HepG2 (cell line): Measurements from ENCODE around the gene TRIM25. TPM values are rescaled to one million over a fixed set of nuclear protein-coding genes. Genes with fewer than 3 reads are reported as not detected.

Experiments used
- ETV5 ChIP-seq: IDR thresholded peaks from 2 replicates; pipeline ENCODE4 v1.6.1; 2018; ENCODE audit warnings: missing biosample characterization, missing genetic modification reagents, inconsistent platforms, borderline replicate concordance
- HBP1 ChIP-seq: IDR thresholded peaks from 2 replicates; pipeline ENCODE4 v1.6.1; 2016; ENCODE audit warnings: low read depth, control low read depth
- HDAC1 ChIP-seq: sonication (generic); formaldehyde crosslinking; IDR thresholded peaks from 2 replicates; pipeline ENCODE4 v1.5.1; 2020; ENCODE audit warnings: mild to moderate bottlenecking, missing genetic modification reagents
- NFIC ChIP-seq: IDR thresholded peaks from 2 replicates; pipeline ENCODE4 v1.6.1; 2012; ENCODE audit warnings: mild to moderate bottlenecking, low read length, inconsistent platforms
- SIX4 ChIP-seq: sonication (generic); formaldehyde crosslinking; IDR thresholded peaks from 2 replicates; pipeline ENCODE4 v1.4.0; 2020; ENCODE audit warnings: missing genetic modification reagents
- TBL1XR1 ChIP-seq: fragments of 150-350 bp; IDR thresholded peaks from 2 replicates; pipeline ENCODE4 v1.6.1; 2014; ENCODE audit warnings: borderline replicate concordance, low read length; ENCODE audit not compliant: partially characterized antibody
- TBP ChIP-seq: sonication (generic); formaldehyde crosslinking; IDR thresholded peaks from 2 replicates; pipeline ENCODE4 v1.5.0; 2020; ENCODE audit warnings: missing genetic modification reagents
- TFDP2 ChIP-seq: sonication (generic); formaldehyde crosslinking; IDR thresholded peaks from 2 replicates; pipeline ENCODE4 v1.4.0; 2020; ENCODE audit warnings: missing genetic modification reagents
- ZMYM2 ChIP-seq: sonication (generic); formaldehyde crosslinking; IDR thresholded peaks from 2 replicates; pipeline ENCODE4 v1.8.0; 2022; ENCODE audit warnings: mild to moderate bottlenecking, missing genetic modification reagents
- ZNF101 ChIP-seq: sonication (generic); formaldehyde crosslinking; IDR thresholded peaks from 2 replicates; pipeline ENCODE4 v1.4.0; 2020; ENCODE audit warnings: mild to moderate bottlenecking, low read depth, missing genetic modification reagents, borderline replicate concordance
- ZNF317 ChIP-seq: sonication (generic); formaldehyde crosslinking; IDR thresholded peaks from 2 replicates; pipeline ENCODE4 v1.5.0; 2020; ENCODE audit warnings: mild to moderate bottlenecking, missing genetic modification reagents
- ZNF451 ChIP-seq: sonication (generic); formaldehyde crosslinking; IDR thresholded peaks from 2 replicates; pipeline ENCODE4 v1.5.0; 2020; ENCODE audit warnings: mild to moderate bottlenecking, missing genetic modification reagents
- ZNF614 ChIP-seq: IDR thresholded peaks from 2 replicates; pipeline ENCODE4 v1.6.1; 2018; ENCODE audit warnings: missing biosample characterization, missing genetic modification reagents, inconsistent platforms, borderline replicate concordance
- polyA plus RNA-seq, 8 experiments: library from polyadenylated mRNA; depleted of rRNA in 3 of 8; stranded (reverse) in 7 of 8; unstranded in 1 of 8; fragments of >200 nt; fragmentation: Illumina TruSeq in 4 of 8; extraction: Trizol in 4 of 8; gene quantifications; 2 replicates each; pipeline versions ENCODE4 v1.2.1 to v1.2.3, GENCODE V29; 2011 to 2016; ENCODE audit warnings: low read depth in 4 of 8, missing spikeins in 1 of 8, mixed read lengths in 1 of 8; ENCODE audit not compliant: insufficient read depth in 1 of 8
- total RNA-seq, 5 experiments: library from RNA; depleted of rRNA; stranded (reverse); fragments of >200 nt; fragmentation: Illumina TruSeq; extraction: Trizol; gene quantifications; 2 replicates each; pipeline ENCODE4 v1.2.3, GENCODE V29; 2016; ENCODE audit warnings: low read depth in 1 of 5
- TF ChIP-seq, protein P1 (sequence below): sonication (generic); formaldehyde crosslinking; IDR thresholded peaks from 2 replicates; pipeline ENCODE4 v1.9.0; 2021; ENCODE audit warnings: missing genetic modification reagents, mild to moderate bottlenecking, borderline replicate concordance
- TF ChIP-seq, protein P2 (sequence below): sonication (generic); formaldehyde crosslinking; conservative IDR thresholded peaks from 2 replicates; pipeline ENCODE4 v1.8.0; 2022; ENCODE audit warnings: low read depth, missing genetic modification reagents
- TF ChIP-seq, protein P3 (sequence below), 2 experiments: sonication (generic) in 1 of 2; formaldehyde crosslinking in 1 of 2; IDR thresholded peaks; 2 replicates each; pipeline versions ENCODE4 v1.4.0 to v1.6.1; 2016 to 2020; ENCODE audit warnings: borderline replicate concordance in 1 of 2, low read depth in 1 of 2, mild to moderate bottlenecking in 1 of 2, missing genetic modification reagents in 1 of 2

The TRIM25 gene
- total and polyA plus RNA-seq, 2 of the 13 experiments (the other 11 are each of a cell fraction or from before 2014, with no cell fraction given) = 30.8 to 42.2 TPM

- TF ChIP-seq, protein P1, sequence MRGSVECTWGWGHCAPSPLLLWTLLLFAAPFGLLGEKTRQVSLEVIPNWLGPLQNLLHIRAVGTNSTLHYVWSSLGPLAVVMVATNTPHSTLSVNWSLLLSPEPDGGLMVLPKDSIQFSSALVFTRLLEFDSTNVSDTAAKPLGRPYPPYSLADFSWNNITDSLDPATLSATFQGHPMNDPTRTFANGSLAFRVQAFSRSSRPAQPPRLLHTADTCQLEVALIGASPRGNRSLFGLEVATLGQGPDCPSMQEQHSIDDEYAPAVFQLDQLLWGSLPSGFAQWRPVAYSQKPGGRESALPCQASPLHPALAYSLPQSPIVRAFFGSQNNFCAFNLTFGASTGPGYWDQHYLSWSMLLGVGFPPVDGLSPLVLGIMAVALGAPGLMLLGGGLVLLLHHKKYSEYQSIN = peak; percentile 86; the same call in 1 of the 2 replicates
- peak; percentile 94 for TF ChIP-seq HBP1
- TF ChIP-seq SIX4 = peak; percentile 50; the same call in 1 of the 2 replicates
- TF ChIP-seq TFDP2 (CRISPR knock-in tag) = peak; percentile 71
- no peak; the same call in 1 of the 2 replicates for TF ChIP-seq ZNF451 (CRISPR knock-in tag)
- TF ChIP-seq, protein P2, sequence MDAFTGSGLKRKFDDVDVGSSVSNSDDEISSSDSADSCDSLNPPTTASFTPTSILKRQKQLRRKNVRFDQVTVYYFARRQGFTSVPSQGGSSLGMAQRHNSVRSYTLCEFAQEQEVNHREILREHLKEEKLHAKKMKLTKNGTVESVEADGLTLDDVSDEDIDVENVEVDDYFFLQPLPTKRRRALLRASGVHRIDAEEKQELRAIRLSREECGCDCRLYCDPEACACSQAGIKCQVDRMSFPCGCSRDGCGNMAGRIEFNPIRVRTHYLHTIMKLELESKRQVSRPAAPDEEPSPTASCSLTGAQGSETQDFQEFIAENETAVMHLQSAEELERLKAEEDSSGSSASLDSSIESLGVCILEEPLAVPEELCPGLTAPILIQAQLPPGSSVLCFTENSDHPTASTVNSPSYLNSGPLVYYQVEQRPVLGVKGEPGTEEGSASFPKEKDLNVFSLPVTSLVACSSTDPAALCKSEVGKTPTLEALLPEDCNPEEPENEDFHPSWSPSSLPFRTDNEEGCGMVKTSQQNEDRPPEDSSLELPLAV = no peak
- peak; percentile 95; the same call in 1 of the 2 replicates for TF ChIP-seq ZNF614 (CRISPR knock-in tag)
- TF ChIP-seq ZNF317 (CRISPR knock-in tag) = peak; percentile 77
- TF ChIP-seq TBP = no peak
- TF ChIP-seq NFIC = no peak; the same call in 1 of the 2 replicates
- TF ChIP-seq, protein P3, sequence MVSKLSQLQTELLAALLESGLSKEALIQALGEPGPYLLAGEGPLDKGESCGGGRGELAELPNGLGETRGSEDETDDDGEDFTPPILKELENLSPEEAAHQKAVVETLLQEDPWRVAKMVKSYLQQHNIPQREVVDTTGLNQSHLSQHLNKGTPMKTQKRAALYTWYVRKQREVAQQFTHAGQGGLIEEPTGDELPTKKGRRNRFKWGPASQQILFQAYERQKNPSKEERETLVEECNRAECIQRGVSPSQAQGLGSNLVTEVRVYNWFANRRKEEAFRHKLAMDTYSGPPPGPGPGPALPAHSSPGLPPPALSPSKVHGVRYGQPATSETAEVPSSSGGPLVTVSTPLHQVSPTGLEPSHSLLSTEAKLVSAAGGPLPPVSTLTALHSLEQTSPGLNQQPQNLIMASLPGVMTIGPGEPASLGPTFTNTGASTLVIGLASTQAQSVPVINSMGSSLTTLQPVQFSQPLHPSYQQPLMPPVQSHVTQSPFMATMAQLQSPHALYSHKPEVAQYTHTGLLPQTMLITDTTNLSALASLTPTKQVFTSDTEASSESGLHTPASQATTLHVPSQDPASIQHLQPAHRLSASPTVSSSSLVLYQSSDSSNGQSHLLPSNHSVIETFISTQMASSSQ (IDR thresholded peaks at IDR 0.05; ENCODE audit: low read depth) = 0 out of 2 replicates have a peak, but pooled peaks have one; percentile 4
- TF ChIP-seq, protein P3 (CRISPR knock-in tag; IDR thresholded peaks at IDR 0.05; ENCODE audit: borderline replicate concordance) = peak; percentile 79
- TF ChIP-seq HDAC1 (CRISPR knock-in tag) = peak; percentile 89
- peak; percentile 1; the same call in 1 of the 2 replicates for TF ChIP-seq ZMYM2 (CRISPR knock-in tag)
- TF ChIP-seq ZNF101 (CRISPR knock-in tag) = peak; percentile 86; the same call in 1 of the 2 replicates
- TF ChIP-seq TBL1XR1 = peak; percentile 74
- peak; percentile 79 for TF ChIP-seq ETV5
Observed at GRCh38 chr17:56913867-56914580, at the start of gene TRIM25 (continued).
